ENCODE results near the gene PAQR7.

Gene PAQR7

DNA sequence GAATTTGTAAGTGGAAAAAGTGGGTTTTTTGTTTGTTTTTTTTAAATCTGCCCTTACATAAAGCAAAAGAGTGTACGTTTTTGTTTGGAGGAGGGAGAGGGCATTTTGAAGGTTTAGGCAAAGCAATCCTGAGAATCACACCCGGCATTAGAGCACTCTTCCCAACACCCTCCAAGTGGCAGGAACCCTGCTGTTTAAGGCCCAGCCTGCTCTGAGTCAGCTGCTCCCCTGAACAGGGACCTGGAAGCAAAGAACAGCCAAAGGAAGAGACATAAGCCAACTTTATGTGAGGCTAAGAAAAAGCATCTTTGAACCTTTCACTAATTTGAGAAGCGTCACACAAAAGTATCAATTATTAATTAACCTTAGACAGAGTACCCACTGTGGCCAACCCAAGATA, 38.8 kb downstream of the PAQR7 start:
- Histone ChIP-seq H3F3A (ENCODE audit: insufficient read depth, low read length) (no peaks in the 10 kb centered on the region), H3K36me3 (ENCODE audit: insufficient read depth, low read length) (peaks cover 50% of the 10 kb centered on the region), H3K4me3 (ENCODE audit: low read depth, low read length, poor library complexity, severe bottlenecking) (no peak overlapping the region), H3K9me2 (ENCODE audit: low read depth, low read length) (no peaks in the 10 kb centered on the region), H3K27ac (ENCODE audit: low read depth, low read length, poor library complexity, severe bottlenecking) (no peak overlapping the region), H3K79me2 (ENCODE audit: insufficient read depth, low read length) (no peaks in the 10 kb centered on the region), H3K9me3 (ENCODE audit: low read length) (no peaks in the 10 kb centered on the region), H3K4me1 (ENCODE audit: insufficient read depth, low read length, severe bottlenecking) (no peaks in the 10 kb centered on the region), H3K9ac (ENCODE audit: low read length) (no peak overlapping the region), H2AFZ (ENCODE audit: low read length) (no peak overlapping the region), H3K27me3 (ENCODE audit: insufficient read depth, low read length) (no peaks in the 10 kb centered on the region), H3K4me2 (ENCODE audit: low read length) (no peak overlapping the region), H4K20me1 (ENCODE audit: insufficient read depth, low read length) (no peaks in the 10 kb centered on the region)
- no peak for TF ChIP-seq EZH2 (IDR thresholded peaks at IDR 0.05; ENCODE audit: borderline replicate concordance, low read length)
- TF ChIP-seq, protein P1, sequence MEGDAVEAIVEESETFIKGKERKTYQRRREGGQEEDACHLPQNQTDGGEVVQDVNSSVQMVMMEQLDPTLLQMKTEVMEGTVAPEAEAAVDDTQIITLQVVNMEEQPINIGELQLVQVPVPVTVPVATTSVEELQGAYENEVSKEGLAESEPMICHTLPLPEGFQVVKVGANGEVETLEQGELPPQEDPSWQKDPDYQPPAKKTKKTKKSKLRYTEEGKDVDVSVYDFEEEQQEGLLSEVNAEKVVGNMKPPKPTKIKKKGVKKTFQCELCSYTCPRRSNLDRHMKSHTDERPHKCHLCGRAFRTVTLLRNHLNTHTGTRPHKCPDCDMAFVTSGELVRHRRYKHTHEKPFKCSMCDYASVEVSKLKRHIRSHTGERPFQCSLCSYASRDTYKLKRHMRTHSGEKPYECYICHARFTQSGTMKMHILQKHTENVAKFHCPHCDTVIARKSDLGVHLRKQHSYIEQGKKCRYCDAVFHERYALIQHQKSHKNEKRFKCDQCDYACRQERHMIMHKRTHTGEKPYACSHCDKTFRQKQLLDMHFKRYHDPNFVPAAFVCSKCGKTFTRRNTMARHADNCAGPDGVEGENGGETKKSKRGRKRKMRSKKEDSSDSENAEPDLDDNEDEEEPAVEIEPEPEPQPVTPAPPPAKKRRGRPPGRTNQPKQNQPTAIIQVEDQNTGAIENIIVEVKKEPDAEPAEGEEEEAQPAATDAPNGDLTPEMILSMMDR (IDR thresholded peaks at IDR 0.05; ENCODE audit: low read length) = no peak

DNA sequence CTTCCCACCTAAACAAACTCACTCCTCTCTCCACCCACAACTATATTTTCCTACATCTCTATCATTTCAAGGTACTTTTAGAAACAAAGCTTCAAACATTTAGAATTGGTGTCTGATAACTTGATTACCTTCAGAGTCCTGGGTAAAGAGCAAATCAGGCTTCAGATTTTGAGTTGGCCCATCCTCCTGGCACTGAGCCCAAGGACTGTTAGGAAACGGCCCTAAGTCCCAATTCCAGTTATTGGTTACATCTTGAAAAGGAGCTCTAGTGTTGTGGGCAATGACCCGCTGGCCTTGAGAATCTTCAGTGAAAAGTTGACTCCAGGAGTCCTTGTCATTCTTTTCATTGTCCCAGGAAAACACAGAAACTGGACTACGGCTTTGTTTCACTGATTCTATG, 40.6 kb downstream of the PAQR7 start:
- Histone ChIP-seq H3K9ac (ENCODE audit: low read length) (no peak overlapping the region), H3K36me3 (ENCODE audit: insufficient read depth, low read length) (peaks cover 68% of the 10 kb centered on the region), H3K79me2 (ENCODE audit: insufficient read depth, low read length) (no peaks in the 10 kb centered on the region)

DNA sequence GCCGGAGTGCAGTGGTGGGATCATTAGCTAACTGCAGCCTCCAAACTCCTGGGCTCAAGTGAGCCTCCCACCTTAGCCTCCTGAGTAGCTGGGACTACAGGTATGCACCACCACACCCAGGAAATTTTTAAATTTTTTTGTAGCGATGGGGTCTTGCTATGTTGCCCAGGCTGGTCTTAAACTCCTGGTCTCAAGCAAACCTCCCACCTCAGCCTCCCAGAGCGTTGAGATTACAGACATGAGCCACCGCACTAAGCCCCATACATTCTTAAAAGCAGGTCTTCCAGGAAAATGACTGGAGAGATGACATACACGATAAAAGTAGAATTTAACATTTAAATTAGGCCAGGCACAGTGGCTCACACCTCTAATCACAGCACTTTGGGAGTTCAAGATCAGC, 42.4 kb downstream of the PAQR7 start:
- Histone ChIP-seq H3K4me2 (ENCODE audit: low read length) (no peak overlapping the region), H2AFZ (ENCODE audit: low read length) (no peak overlapping the region), H3K27me3 (ENCODE audit: insufficient read depth, low read length) (no peaks in the 10 kb centered on the region), H3F3A (ENCODE audit: insufficient read depth, low read length) (no peaks in the 10 kb centered on the region), H3K9me3 (ENCODE audit: low read length) (no peaks in the 10 kb centered on the region), H3K36me3 (ENCODE audit: insufficient read depth, low read length) (peaks cover 86% of the 10 kb centered on the region), H3K79me2 (ENCODE audit: insufficient read depth, low read length) (no peaks in the 10 kb centered on the region), H3K27ac (ENCODE audit: low read depth, low read length, poor library complexity, severe bottlenecking) (no peak overlapping the region), H3K9ac (ENCODE audit: low read length) (no peak overlapping the region), H3K4me1 (ENCODE audit: insufficient read depth, low read length, severe bottlenecking) (no peaks in the 10 kb centered on the region), H3K4me3 (ENCODE audit: low read depth, low read length, poor library complexity, severe bottlenecking) (no peak overlapping the region), H4K20me1 (ENCODE audit: insufficient read depth, low read length) (no peaks in the 10 kb centered on the region), H3K9me2 (ENCODE audit: low read depth, low read length) (no peaks in the 10 kb centered on the region)
- TF ChIP-seq, protein P1 (IDR thresholded peaks at IDR 0.05; ENCODE audit: low read length) = no peak
- no peak for TF ChIP-seq EZH2 (IDR thresholded peaks at IDR 0.05; ENCODE audit: borderline replicate concordance, low read length)

More for the DNA sequence above, 40.6 kb downstream of the PAQR7 start:
- H3K27ac ChIP-seq (ENCODE audit: low read depth, low read length, poor library complexity, severe bottlenecking) = no peak overlapping the region
- H3K4me1 ChIP-seq (ENCODE audit: insufficient read depth, low read length, severe bottlenecking) = no peaks in the 10 kb centered on the region
- no peaks in the 10 kb centered on the region for H3K9me3 ChIP-seq (ENCODE audit: low read length)
- H4K20me1 ChIP-seq (ENCODE audit: insufficient read depth, low read length) = no peaks in the 10 kb centered on the region
- TF ChIP-seq EZH2 (IDR thresholded peaks at IDR 0.05; ENCODE audit: borderline replicate concordance, low read length) = no peak
- TF ChIP-seq, protein P1 (IDR thresholded peaks at IDR 0.05; ENCODE audit: low read length) = no peak
- H3F3A ChIP-seq (ENCODE audit: insufficient read depth, low read length) = no peaks in the 10 kb centered on the region
- no peaks in the 10 kb centered on the region for H3K27me3 ChIP-seq (ENCODE audit: insufficient read depth, low read length)
- H3K4me2 ChIP-seq (ENCODE audit: low read length) = no peak overlapping the region
- H2AFZ ChIP-seq (ENCODE audit: low read length) = no peak overlapping the region
- no peaks in the 10 kb centered on the region for H3K9me2 ChIP-seq (ENCODE audit: low read depth, low read length)
- no peak overlapping the region for H3K4me3 ChIP-seq (ENCODE audit: low read depth, low read length, poor library complexity, severe bottlenecking)

Measured in OCI-LY1 (cell line).